ENCODE results near the gene CDH24.

DNA sequence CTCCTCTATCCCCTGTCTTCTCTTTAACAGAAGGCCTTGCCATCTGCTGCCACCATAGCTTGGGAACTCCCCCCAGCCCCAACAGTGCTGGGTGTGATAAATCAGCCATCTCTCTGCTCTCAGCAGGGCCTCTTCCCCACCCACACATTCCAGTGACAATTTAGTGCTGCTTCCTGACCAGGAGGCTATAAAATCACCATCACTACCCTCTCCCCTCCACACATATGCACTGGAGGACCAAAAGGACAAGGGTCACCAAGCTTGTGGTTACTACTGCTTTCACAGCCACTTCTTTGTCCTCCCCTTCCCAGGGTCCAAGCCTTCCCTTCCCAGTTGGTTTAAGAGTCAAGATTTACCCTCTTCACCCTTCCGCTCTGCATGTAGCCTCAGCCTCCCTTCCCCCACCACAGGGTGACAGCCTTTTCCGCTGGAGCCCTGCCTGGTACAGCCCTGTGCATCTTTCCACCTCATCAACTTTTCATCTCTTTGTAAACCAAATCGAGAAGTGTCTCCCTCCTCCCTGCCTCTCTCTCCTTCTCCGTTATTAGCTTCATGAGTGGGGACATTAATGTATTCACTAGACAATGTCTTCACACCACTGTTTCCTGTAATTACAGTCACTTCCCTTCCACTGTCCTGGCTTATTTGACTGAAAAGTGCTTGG is 32.0 kb downstream of the CDH24 start:
- TF ChIP-seq, protein P1, sequence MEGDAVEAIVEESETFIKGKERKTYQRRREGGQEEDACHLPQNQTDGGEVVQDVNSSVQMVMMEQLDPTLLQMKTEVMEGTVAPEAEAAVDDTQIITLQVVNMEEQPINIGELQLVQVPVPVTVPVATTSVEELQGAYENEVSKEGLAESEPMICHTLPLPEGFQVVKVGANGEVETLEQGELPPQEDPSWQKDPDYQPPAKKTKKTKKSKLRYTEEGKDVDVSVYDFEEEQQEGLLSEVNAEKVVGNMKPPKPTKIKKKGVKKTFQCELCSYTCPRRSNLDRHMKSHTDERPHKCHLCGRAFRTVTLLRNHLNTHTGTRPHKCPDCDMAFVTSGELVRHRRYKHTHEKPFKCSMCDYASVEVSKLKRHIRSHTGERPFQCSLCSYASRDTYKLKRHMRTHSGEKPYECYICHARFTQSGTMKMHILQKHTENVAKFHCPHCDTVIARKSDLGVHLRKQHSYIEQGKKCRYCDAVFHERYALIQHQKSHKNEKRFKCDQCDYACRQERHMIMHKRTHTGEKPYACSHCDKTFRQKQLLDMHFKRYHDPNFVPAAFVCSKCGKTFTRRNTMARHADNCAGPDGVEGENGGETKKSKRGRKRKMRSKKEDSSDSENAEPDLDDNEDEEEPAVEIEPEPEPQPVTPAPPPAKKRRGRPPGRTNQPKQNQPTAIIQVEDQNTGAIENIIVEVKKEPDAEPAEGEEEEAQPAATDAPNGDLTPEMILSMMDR (IDR thresholded peaks at IDR 0.05 in 4 of 5, conservative IDR thresholded peaks at IDR 0.05 in 1 of 5) = no peak
- TF ChIP-seq POLR2A (IDR thresholded peaks at IDR 0.05) = no peak
